Measurements from ENCODE around the gene GBX1. TPM values are rescaled to one million over a fixed set of nuclear protein-coding genes. Genes with fewer than 3 reads are reported as not detected.

Gene GBX1
- total RNA-seq, 1 experiment from 2014 or later, result not detected

DNA sequence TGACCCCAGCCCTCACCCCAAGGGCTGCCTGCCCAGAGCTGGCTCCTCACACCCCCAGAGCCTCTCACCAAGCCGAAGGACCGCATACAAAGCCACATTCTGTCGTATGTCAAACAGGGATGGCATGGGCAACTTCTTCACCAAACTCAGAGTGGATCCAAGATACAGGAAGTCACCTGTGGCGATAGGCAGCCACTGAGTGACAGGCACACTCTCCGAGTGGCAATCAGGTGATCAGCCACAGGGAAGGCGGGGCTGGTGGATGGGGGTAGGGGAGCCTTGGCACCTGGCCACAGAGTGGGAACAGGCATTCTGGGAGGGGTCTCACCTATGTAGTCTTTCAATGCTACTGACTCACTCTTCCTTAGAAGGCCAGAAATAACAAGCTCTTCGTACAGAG lies 26.7 kb upstream of the GBX1 start (continued):
- TF ChIP-seq, protein P1, sequence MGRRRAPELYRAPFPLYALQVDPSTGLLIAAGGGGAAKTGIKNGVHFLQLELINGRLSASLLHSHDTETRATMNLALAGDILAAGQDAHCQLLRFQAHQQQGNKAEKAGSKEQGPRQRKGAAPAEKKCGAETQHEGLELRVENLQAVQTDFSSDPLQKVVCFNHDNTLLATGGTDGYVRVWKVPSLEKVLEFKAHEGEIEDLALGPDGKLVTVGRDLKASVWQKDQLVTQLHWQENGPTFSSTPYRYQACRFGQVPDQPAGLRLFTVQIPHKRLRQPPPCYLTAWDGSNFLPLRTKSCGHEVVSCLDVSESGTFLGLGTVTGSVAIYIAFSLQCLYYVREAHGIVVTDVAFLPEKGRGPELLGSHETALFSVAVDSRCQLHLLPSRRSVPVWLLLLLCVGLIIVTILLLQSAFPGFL (CRISPR knock-in tag; IDR thresholded peaks at IDR 0.05; ENCODE audit: borderline replicate concordance), result no peak
- TF ChIP-seq ATF1 (CRISPR knock-in tag; IDR thresholded peaks at IDR 0.05), result no peak
- no peak for TF ChIP-seq PRRX2 (CRISPR knock-in tag; IDR thresholded peaks at IDR 0.05)

DNA sequence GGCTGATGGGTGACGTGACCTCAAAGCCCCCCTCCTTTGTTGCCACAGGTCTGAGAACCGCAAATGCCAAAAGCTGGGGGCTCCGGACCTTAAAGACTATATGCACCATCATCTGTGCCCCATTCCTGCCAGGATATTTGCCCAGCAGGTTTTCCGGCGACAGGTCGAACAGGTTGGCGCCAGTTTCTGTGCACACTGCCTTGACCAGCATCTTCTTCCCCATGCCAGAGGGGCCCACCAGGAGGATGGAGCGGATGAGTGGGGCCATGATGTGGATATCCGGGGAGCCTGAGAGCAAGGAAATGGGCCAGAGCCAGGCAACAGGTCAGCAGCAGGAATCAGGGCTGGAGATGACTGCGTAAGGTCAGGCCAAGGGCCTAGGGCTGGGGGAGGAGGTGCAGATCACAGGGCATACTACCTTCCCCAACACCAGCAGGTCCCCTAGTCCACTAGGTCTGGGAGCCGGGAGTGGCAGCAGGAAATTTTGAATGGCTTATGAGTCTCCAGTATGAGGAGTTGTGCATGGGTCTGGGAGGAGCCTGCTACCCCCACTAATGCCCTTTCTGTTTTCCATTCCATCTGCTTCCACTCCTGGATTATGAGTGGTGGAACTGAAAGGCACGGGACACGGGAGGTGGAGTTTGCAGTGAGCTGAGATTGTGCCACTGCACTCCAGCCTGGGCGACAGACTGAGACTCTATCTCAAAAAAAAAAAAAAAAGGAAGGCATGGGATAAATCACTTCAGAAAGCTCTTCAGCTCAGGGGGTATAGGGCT lies 25.9 kb upstream of the GBX1 start:
- TF ChIP-seq FOXJ3 (CRISPR knock-in tag; IDR thresholded peaks at IDR 0.05; ENCODE audit: borderline replicate concordance) (no peak), TP53 (CRISPR knock-in tag; IDR thresholded peaks at IDR 0.05) (no peak), ZNF423 (CRISPR knock-in tag; IDR thresholded peaks at IDR 0.05) (no peak), EMX1 (CRISPR knock-in tag; IDR thresholded peaks at IDR 0.05) (no peak), ZNF138 (CRISPR knock-in tag; conservative IDR thresholded peaks at IDR 0.05) (no peak), MXD4 (CRISPR knock-in tag; IDR thresholded peaks at IDR 0.05; ENCODE audit: borderline replicate concordance) (no peak), TCF7 (CRISPR knock-in tag; IDR thresholded peaks at IDR 0.05; ENCODE audit: low read depth) (no peak), KAT7 (CRISPR knock-in tag; IDR thresholded peaks at IDR 0.05; ENCODE audit: borderline replicate concordance) (no peak)
- TF ChIP-seq, protein P2, sequence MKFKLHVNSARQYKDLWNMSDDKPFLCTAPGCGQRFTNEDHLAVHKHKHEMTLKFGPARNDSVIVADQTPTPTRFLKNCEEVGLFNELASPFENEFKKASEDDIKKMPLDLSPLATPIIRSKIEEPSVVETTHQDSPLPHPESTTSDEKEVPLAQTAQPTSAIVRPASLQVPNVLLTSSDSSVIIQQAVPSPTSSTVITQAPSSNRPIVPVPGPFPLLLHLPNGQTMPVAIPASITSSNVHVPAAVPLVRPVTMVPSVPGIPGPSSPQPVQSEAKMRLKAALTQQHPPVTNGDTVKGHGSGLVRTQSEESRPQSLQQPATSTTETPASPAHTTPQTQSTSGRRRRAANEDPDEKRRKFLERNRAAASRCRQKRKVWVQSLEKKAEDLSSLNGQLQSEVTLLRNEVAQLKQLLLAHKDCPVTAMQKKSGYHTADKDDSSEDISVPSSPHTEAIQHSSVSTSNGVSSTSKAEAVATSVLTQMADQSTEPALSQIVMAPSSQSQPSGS (CRISPR knock-in tag; IDR thresholded peaks at IDR 0.05; ENCODE audit: borderline replicate concordance, low read depth), result no peak
- TF ChIP-seq, protein P3, sequence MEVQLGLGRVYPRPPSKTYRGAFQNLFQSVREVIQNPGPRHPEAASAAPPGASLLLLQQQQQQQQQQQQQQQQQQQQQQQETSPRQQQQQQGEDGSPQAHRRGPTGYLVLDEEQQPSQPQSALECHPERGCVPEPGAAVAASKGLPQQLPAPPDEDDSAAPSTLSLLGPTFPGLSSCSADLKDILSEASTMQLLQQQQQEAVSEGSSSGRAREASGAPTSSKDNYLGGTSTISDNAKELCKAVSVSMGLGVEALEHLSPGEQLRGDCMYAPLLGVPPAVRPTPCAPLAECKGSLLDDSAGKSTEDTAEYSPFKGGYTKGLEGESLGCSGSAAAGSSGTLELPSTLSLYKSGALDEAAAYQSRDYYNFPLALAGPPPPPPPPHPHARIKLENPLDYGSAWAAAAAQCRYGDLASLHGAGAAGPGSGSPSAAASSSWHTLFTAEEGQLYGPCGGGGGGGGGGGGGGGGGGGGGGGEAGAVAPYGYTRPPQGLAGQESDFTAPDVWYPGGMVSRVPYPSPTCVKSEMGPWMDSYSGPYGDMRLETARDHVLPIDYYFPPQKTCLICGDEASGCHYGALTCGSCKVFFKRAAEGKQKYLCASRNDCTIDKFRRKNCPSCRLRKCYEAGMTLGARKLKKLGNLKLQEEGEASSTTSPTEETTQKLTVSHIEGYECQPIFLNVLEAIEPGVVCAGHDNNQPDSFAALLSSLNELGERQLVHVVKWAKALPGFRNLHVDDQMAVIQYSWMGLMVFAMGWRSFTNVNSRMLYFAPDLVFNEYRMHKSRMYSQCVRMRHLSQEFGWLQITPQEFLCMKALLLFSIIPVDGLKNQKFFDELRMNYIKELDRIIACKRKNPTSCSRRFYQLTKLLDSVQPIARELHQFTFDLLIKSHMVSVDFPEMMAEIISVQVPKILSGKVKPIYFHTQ (CRISPR knock-in tag; IDR thresholded peaks at IDR 0.05), result no peak
- TF ChIP-seq, protein P4, sequence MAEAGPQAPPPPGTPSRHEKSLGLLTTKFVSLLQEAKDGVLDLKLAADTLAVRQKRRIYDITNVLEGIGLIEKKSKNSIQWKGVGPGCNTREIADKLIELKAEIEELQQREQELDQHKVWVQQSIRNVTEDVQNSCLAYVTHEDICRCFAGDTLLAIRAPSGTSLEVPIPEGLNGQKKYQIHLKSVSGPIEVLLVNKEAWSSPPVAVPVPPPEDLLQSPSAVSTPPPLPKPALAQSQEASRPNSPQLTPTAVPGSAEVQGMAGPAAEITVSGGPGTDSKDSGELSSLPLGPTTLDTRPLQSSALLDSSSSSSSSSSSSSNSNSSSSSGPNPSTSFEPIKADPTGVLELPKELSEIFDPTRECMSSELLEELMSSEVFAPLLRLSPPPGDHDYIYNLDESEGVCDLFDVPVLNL (CRISPR knock-in tag; IDR thresholded peaks at IDR 0.05; ENCODE audit: borderline replicate concordance, low read depth), result no peak
- TF ChIP-seq, protein P5, sequence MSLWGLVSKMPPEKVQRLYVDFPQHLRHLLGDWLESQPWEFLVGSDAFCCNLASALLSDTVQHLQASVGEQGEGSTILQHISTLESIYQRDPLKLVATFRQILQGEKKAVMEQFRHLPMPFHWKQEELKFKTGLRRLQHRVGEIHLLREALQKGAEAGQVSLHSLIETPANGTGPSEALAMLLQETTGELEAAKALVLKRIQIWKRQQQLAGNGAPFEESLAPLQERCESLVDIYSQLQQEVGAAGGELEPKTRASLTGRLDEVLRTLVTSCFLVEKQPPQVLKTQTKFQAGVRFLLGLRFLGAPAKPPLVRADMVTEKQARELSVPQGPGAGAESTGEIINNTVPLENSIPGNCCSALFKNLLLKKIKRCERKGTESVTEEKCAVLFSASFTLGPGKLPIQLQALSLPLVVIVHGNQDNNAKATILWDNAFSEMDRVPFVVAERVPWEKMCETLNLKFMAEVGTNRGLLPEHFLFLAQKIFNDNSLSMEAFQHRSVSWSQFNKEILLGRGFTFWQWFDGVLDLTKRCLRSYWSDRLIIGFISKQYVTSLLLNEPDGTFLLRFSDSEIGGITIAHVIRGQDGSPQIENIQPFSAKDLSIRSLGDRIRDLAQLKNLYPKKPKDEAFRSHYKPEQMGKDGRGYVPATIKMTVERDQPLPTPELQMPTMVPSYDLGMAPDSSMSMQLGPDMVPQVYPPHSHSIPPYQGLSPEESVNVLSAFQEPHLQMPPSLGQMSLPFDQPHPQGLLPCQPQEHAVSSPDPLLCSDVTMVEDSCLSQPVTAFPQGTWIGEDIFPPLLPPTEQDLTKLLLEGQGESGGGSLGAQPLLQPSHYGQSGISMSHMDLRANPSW (CRISPR knock-in tag; conservative IDR thresholded peaks at IDR 0.05; ENCODE audit: low read depth), result no peak
- no peaks in the 10 kb centered on the region for H3K36me3 Mint-ChIP-seq
- no peak overlapping the region for H3K27ac Mint-ChIP-seq
- DNase-seq (ENCODE audit: low spot score) (no peak), ATAC-seq (no peak)
- peaks cover 4% of the 10 kb centered on the region for H3K27me3 Mint-ChIP-seq (ENCODE audit: low read depth)
- peaks cover 5% of the 10 kb centered on the region; the same call in 1 of the 2 replicates for H3K4me1 Mint-ChIP-seq
- POLR2A ChIA-PET, result no interaction called here
- no peaks in the 10 kb centered on the region for H3K9me3 Mint-ChIP-seq
- H3K4me3 Mint-ChIP-seq, result no peak overlapping the region
- CTCF ChIA-PET, result interaction anchor here (1.5 to 2.9 kb wide), 2 partner anchors 50 to 51 kb away, joined by 3 to 11 read pairs; no protein-coding TSS in a partner anchor
